NB4 (cell line): Measurements from ENCODE around the gene LPGAT1.

Source experiments
- MYC ChIP-seq: IDR thresholded peaks from 2 replicates; pipeline ENCODE4 v1.6.1; 2011; ENCODE audit warnings: low read depth, low read length
- POLR2A ChIP-seq: IDR thresholded peaks from 2 replicates; pipeline ENCODE4 v1.6.1; 2011; ENCODE audit warnings: mild to moderate bottlenecking; ENCODE audit not compliant: insufficient read length; ENCODE audit errors: extremely low read depth
- TF ChIP-seq, protein P1 (sequence below): IDR thresholded peaks from one replicate; pipeline ENCODE4 v1.5.1; 2012; ENCODE audit warnings: low read depth, low read length
- TF ChIP-seq, protein P2 (sequence below): IDR thresholded peaks from 2 replicates; pipeline ENCODE4 v1.6.1; 2011; ENCODE audit warnings: low read depth, low read length

DNA sequence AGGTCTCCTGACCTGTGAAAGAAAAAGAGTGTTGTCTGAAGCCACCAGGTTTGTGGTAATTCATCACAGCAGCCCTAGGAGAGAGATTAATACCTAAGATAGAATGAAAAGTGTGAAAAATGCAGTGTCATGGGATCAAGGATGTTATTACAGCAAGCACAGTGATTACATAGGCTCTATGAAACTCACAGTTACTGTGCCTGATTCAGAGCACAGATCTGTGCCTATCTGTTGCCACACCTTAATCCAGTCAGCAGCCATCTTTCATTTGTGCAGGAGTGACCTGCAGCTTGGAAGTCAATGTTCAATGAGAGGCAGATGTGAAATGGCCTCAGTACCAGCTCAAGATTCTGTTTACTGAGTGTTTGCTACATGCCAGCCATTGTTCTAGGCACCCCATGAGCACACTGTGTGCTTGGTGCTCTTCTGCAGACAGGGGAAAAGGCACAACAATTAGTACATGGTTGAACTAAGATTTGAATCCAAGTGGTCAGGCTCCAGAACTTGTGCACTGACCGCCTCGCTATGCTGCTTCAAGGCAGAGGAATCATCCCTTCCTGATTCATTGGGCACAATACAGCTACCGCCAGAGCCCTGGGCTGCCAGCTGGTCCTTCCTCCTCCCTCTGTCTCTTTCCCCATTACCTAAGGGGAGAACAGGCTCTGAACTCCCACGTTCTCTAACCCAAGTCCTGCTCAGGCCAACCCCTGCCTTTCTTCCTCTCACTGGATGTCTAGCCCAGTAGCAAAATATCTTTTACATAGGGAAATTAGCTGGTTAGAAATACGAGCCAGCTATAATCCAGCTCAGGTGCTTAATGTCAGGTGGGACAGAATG is 98.9 kb downstream of the LPGAT1 start:
- TF ChIP-seq, protein P1, sequence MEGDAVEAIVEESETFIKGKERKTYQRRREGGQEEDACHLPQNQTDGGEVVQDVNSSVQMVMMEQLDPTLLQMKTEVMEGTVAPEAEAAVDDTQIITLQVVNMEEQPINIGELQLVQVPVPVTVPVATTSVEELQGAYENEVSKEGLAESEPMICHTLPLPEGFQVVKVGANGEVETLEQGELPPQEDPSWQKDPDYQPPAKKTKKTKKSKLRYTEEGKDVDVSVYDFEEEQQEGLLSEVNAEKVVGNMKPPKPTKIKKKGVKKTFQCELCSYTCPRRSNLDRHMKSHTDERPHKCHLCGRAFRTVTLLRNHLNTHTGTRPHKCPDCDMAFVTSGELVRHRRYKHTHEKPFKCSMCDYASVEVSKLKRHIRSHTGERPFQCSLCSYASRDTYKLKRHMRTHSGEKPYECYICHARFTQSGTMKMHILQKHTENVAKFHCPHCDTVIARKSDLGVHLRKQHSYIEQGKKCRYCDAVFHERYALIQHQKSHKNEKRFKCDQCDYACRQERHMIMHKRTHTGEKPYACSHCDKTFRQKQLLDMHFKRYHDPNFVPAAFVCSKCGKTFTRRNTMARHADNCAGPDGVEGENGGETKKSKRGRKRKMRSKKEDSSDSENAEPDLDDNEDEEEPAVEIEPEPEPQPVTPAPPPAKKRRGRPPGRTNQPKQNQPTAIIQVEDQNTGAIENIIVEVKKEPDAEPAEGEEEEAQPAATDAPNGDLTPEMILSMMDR, result no peak
- TF ChIP-seq POLR2A, result no peak
- TF ChIP-seq, protein P2, sequence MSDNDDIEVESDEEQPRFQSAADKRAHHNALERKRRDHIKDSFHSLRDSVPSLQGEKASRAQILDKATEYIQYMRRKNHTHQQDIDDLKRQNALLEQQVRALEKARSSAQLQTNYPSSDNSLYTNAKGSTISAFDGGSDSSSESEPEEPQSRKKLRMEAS, result no peak
- no peak for TF ChIP-seq MYC
